HG03060 (cell line): ENCODE data around the gene ANKFN1.

Experiments
- ATAC-seq: cut with Tn5 transposase; IDR thresholded peaks from one replicate; pipeline ENCODE4 v1.9.1; 2021; ENCODE audit warnings: low read depth, moderate number of reproducible peaks; ENCODE audit not compliant: unreplicated experiment

ANKFN1 gene

GRCh38 chr17:56495556-56495955 is 342.3 kb downstream of the ANKFN1 start:
- ATAC-seq = no peak

- no peak for ATAC-seq
Observed at GRCh38 chr17:56497132-56497531, 343.9 kb downstream of the ANKFN1 start.

GRCh38 chr17:56499799-56500388 is 346.6 kb downstream of the ANKFN1 start:
- no peak for ATAC-seq

DNA sequence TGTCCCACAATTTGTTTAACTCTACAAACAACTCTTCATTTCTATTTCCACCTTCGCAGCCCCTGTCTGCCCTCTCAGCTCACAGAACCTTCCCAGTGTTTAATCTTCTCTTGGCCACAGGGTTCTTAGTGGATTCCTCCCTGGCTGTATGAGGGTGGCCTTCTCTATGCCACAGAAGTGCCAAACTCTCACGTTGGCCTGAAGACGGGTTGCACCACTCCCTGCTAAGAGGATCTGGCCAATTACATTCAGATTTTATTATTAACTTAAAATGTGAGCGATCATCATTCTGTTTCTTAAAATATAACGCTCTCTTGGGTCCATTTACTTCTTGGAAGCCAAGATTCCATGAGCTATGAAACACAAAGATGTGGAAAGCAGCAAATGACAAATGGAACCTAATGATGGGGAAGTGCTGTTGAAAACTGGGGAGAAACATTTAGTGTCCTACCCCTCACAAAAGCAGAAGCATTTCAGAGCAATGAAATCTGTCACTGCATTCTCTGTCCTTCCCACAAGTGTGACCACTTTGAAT is 348.9 kb downstream of the ANKFN1 start:
- ATAC-seq = no peak

DNA sequence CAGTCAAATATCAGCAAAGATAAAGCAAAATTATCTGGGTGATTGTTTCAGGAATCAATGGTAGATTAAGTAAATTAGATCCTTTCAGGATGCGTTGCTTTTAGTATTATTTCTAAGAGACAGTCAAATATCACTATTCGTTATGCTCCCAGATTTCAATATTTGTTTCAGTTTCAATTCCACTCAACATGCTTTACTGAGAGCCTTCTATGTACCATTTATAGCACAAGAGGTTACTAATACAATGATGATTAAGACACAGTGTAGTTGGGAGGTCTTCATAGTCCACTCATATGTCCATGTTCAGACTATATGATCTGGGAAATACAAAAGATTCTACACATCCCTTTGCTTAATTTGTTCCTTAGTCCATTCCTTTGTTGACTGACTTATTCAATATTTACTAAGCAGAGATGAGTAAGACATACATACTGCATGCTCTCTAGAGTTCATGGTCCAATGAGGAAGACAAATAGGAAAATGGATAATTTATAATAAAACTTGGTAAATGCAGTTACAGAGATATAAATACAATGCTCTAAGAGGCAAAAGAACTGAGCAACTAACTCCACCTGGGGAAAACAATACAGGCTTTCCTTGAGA is 352.0 kb downstream of the ANKFN1 start:
- no peak for ATAC-seq

GRCh38 chr17:56506349-56506748 is 353.1 kb downstream of the ANKFN1 start:
- ATAC-seq = no peak

- ATAC-seq = no peak
Observed at GRCh38 chr17:56510554-56511342, 357.5 kb downstream of the ANKFN1 start.

GRCh38 chr17:56514264-56514663 is 361.0 kb downstream of the ANKFN1 start:
- no peak for ATAC-seq

- no peak for ATAC-seq
Observed at GRCh38 chr17:56514899-56515298, 361.6 kb downstream of the ANKFN1 start.

DNA sequence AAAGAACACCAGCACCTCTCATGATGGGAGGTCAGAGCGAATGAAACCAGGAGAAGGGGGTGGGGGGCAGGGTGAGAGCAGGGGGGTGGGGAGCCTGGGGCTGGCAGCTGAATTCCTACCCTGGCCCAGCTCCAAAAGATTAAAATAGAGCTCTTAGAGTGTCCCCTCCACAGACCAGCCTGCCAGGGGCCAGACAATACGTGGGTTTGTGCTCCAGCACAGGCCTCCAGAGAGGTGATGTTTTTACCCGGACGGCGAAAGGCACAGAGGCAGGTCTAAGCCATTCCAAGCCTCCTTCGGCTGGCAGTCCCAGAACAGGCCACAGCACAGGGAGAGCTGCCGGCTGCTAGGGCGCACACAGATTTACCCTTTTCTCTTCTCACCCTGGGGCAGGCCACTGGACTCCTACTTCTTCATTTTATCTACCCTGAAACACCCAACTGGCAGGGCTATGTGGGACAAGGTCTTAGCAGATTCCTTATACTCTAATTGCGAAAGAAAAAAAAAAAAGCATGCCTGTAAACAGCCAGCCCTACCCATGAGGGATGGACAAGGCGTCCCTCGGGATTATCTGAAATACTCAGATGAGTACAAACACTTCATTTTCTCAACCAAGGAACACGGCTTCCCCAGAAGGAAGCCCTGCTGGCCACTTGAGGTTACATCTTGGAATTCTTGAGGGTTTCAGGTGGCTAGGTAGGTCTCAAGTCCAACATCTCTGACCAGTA is 368.3 kb downstream of the ANKFN1 start:
- ATAC-seq = no peak

GRCh38 chr17:56523042-56523441 is 369.8 kb downstream of the ANKFN1 start:
- no peak for ATAC-seq

GRCh38 chr17:56528696-56529095 is 375.4 kb downstream of the ANKFN1 start:
- no peak for ATAC-seq

DNA sequence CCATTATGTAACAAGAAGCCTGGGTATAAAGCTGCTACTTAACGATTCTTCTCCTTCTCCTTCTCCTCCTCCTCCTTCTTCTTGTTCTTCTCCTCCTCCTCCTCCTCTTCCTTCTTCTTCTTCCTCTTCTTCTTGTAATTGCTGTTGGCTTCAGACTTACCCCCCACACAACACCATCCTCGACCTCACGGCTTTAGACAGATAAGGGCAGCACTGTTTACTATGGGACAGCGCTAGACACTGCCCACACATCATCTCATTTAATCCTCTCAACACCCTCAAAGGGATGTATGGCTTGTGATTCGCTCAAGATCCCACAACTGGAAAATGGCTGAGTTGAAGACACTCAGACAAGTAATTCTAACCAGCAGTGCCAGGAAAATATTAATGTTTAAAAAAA is 379.7 kb downstream of the ANKFN1 start:
- ATAC-seq = no peak

GRCh38 chr17:56536766-56537165 is 383.5 kb downstream of the ANKFN1 start:
- ATAC-seq = no peak

GRCh38 chr17:56540836-56541235 is 387.6 kb downstream of the ANKFN1 start:
- no peak for ATAC-seq

DNA sequence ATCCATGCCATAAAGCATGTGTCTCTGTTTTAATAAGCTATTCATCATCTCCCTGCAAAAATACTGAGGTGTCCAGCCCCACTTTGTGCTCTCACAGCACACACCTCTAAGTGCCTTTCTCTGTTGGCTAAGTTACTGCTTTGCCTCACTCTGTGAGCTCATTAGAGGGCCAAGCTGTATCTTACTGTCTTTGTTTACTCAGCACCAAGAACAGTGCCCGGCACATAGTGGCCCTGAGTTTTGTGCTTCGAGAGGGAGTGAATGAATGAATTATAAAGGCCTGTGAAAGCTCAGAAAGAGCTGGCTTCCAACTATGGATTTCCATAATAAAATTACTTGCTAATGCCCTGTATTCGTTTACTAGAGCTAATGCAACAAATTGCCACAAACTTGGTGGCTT is 390.0 kb downstream of the ANKFN1 start:
- ATAC-seq = no peak

DNA sequence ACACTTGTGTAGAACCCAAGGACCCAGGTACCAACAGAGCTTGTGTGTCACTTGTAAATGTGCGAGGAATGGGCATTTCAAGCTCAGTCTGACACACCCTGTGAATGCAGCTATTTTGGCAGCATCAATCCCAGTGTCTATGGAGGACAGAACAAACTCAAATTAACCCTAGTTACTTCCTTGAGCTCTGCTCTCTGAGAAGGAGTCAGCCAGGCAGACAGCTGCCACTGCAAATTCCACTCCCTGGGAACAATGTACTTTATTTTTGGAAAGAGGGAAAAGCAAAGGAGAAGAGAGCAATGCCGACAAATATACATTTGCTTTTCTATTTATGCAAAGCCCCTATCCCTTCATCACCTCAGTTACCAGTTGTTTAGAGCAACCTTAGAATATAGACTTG is 391.8 kb downstream of the ANKFN1 start:
- no peak for ATAC-seq

DNA sequence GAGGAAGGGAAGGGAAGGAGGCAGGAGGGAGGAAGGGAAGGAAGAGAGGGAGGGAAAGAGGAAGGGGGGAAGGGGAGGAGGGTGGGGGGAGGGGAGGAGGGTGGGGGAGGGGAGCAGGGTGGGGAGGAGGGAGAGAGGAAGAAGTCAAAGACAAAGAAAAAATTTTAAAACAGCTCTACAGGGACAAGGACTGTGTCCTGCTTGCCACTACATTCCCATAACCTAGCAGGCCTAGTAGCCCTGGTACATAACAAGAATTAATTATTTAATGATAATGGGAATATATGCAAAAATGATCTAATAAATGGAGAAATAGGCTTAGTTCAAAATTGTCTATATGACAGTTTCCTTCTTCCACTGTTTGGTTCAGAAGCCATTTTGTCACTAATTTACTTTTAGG is 392.7 kb downstream of the ANKFN1 start:
- no peak for ATAC-seq

DNA sequence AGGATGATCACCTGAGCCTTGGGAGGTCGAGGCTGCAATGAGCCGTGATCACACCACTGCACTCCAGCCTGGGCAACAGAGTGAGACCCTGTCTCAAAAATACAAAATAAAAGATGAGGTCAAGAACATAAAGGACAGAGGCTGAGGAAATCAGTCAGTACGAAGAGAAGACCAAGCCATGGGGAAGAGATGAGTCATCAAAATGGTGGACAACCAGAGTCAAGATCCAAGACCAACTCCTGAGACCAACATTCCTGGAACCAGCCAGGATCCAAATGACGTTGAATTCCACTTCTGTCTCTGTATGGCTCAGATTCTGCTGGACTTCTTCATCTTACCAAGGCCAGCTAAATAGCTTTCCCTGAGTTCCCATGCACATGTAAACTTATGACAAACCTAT is 395.4 kb downstream of the ANKFN1 start:
- no peak for ATAC-seq

- no peak for ATAC-seq
Observed at GRCh38 chr17:56549501-56549900, 396.2 kb downstream of the ANKFN1 start.

DNA sequence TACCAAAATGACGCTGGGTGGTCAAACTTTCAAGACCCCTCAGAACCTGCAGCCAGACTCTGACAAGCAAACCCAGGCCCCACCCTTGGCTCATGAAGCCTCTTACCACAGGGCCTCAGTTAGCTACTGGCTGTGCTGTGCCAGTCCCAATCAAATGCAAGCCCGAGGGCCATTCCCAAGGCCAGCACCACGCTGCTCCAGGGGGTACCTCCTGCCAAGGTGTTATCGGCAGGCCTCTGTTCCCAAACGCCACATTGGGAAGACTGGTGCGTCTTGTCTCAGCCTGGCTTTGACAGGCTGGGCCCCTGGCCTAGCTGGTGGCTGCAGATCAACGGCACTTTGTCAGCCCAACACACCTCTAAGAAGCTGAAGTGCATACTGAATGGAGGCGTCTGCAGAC is 404.4 kb downstream of the ANKFN1 start:
- ATAC-seq = no peak
